Heart left ventricle (tissue), 13 donors: Measurements from ENCODE around the gene SGSH.

Experiments used
- POLR2A ChIP-seq, 2 donors: fragments of 450-650 bp; IDR thresholded peaks; one replicate each; pipeline ENCODE4 v1.6.1; 2017; ENCODE audit warnings: antibody characterized with exemption in 2 of 2, mild to moderate bottlenecking in 2 of 2, moderate library complexity in 2 of 2
- TF ChIP-seq, protein P1 (sequence below), 12 donors: fragments of 200-600 bp; sonication (generic) in 4 of 12; IDR thresholded peaks; one replicate each; pipeline versions ENCODE4 v1.5.0 to v1.8.0; 2018 to 2022; ENCODE audit warnings: antibody characterized with exemption in 12 of 12, mild to moderate bottlenecking in 5 of 12
- donor health status: ischemic (EF 13 %, LVEDD 7.1; RV severe dilation, severe dysfunction).
- donor health status: DM: no; HTN: yes; CAD: no.
- donor health status: DM: no; HTN: no; CAD: no.
- donor health status: ischemic (EF 25% LVEDD 6.9; RV normal size, moderate dysfunction).
- donor health status: ischemic (EF 25% LVEDD 5.7; RV mildly dilated, moderate dysfunction).
- donor health status: ischemic (EF 35%, LVEDD 5.7; RV mildly dilated, moderate dysfunction).
- donor health status: nonischemic (EF 11% LVEDD 7.7; RV severe dilation, severe dysfunction).
- donor health status: DM: yes; HTN: yes; CAD: no.
- donor health status: PGD.
- donor health status: ischemic (EF 29% LVEDD 5.4; RV normal size, mild dysfunction).
- donor health status: nonischemic (EF 23%, LVEDD 6.1; RV moderate dilation, normal function).

DNA sequence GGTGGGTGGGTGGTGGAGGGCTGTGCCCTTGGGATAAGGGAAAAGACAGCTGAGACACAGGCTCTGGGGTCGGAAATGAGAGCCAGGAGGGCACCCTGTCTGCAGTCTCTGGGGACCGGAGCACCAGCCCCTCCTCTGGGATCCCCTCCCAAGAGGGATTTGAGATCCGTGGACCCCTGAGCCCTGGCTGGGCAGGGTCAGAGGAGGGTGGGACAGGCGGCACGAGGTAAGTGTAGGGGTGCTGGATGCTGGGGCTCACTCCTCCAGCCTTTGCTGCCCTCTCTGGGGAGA, 425 bp downstream of the SGSH start:
- TF ChIP-seq, protein P1, sequence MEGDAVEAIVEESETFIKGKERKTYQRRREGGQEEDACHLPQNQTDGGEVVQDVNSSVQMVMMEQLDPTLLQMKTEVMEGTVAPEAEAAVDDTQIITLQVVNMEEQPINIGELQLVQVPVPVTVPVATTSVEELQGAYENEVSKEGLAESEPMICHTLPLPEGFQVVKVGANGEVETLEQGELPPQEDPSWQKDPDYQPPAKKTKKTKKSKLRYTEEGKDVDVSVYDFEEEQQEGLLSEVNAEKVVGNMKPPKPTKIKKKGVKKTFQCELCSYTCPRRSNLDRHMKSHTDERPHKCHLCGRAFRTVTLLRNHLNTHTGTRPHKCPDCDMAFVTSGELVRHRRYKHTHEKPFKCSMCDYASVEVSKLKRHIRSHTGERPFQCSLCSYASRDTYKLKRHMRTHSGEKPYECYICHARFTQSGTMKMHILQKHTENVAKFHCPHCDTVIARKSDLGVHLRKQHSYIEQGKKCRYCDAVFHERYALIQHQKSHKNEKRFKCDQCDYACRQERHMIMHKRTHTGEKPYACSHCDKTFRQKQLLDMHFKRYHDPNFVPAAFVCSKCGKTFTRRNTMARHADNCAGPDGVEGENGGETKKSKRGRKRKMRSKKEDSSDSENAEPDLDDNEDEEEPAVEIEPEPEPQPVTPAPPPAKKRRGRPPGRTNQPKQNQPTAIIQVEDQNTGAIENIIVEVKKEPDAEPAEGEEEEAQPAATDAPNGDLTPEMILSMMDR (IDR thresholded peaks at IDR 0.05), result no peak
- no peak for TF ChIP-seq POLR2A (IDR thresholded peaks at IDR 0.05)
